ENCODE data around the gene MYL6.

GRCh38 chr12:56134897-56135296, 23.3 kb upstream of the MYL6 start:
- TF ChIP-seq, protein P1, sequence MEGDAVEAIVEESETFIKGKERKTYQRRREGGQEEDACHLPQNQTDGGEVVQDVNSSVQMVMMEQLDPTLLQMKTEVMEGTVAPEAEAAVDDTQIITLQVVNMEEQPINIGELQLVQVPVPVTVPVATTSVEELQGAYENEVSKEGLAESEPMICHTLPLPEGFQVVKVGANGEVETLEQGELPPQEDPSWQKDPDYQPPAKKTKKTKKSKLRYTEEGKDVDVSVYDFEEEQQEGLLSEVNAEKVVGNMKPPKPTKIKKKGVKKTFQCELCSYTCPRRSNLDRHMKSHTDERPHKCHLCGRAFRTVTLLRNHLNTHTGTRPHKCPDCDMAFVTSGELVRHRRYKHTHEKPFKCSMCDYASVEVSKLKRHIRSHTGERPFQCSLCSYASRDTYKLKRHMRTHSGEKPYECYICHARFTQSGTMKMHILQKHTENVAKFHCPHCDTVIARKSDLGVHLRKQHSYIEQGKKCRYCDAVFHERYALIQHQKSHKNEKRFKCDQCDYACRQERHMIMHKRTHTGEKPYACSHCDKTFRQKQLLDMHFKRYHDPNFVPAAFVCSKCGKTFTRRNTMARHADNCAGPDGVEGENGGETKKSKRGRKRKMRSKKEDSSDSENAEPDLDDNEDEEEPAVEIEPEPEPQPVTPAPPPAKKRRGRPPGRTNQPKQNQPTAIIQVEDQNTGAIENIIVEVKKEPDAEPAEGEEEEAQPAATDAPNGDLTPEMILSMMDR (IDR thresholded peaks at IDR 0.05), result no peak
- TF ChIP-seq POLR2A (IDR thresholded peaks at IDR 0.05), result no peak
